Glutamatergic neuron (in vitro differentiated cells): ENCODE measurements around the gene PABPN1L. TPM values are rescaled to one million over a fixed set of nuclear protein-coding genes. Genes with fewer than 3 reads are reported as not detected.

Source experiments
- DNase-seq: peaks from one replicate; pipeline ENCODE4 v3.0.0; 2022
- H3K27ac Mint-ChIP-seq: one replicate; pipeline ENCODE4 v1.8.0; 2020; ENCODE audit warnings: mild to moderate bottlenecking, mixed read lengths, inconsistent platforms; ENCODE audit not compliant: unreplicated experiment
- H3K27me3 Mint-ChIP-seq: one replicate; pipeline ENCODE4 v1.8.0; 2020; ENCODE audit warnings: mild to moderate bottlenecking, moderate library complexity, mixed read lengths, inconsistent platforms; ENCODE audit not compliant: unreplicated experiment
- H3K36me3 Mint-ChIP-seq: one replicate; pipeline ENCODE4 v1.8.0; 2020; ENCODE audit warnings: mild to moderate bottlenecking, mixed read lengths, inconsistent platforms; ENCODE audit not compliant: unreplicated experiment
- H3K4me1 Mint-ChIP-seq: one replicate; pipeline ENCODE4 v1.8.0; 2020; ENCODE audit warnings: mild to moderate bottlenecking, low read depth, mixed read lengths, inconsistent platforms; ENCODE audit not compliant: unreplicated experiment
- H3K4me3 Mint-ChIP-seq: one replicate; pipeline ENCODE4 v1.8.0; 2020; ENCODE audit warnings: mild to moderate bottlenecking, mixed read lengths, inconsistent platforms; ENCODE audit not compliant: unreplicated experiment
- H3K9me3 Mint-ChIP-seq: one replicate; pipeline ENCODE4 v1.8.0; 2020; ENCODE audit warnings: mild to moderate bottlenecking, moderate library complexity, mixed read lengths, inconsistent platforms; ENCODE audit not compliant: unreplicated experiment
- total RNA-seq: library from RNA; stranded (reverse); fragmentation: NEBNext Ultra II Directional; extraction: Animal tissue kit (Norgen Biotek cat#: 25700); gene quantifications from one replicate; pipeline ENCODE4 v1.2.1, GENCODE V29; 2021; ENCODE audit not compliant: unreplicated experiment
- TF ChIP-seq, protein P1 (sequence below): fragments of 200-600 bp; sonication (generic); IDR thresholded peaks from one replicate; pipeline ENCODE4 v1.5.0; 2021; ENCODE audit not compliant: partially characterized antibody, unreplicated experiment

PABPN1L gene
- total RNA-seq, 1 donor from 2014 or later, result 3.9 TPM

GRCh38 chr16:88863426-88863825, 3.0 kb downstream of the PABPN1L start:
- Mint-ChIP-seq H3K27me3 (peaks cover 7% of the 10 kb centered on the region), H3K4me3 (no peak overlapping the region), H3K36me3 (no peaks in the 10 kb centered on the region), H3K27ac (no peak overlapping the region), H3K9me3 (peaks cover 3% of the 10 kb centered on the region), H3K4me1 (peaks cover 3% of the 10 kb centered on the region)
- TF ChIP-seq, protein P1, sequence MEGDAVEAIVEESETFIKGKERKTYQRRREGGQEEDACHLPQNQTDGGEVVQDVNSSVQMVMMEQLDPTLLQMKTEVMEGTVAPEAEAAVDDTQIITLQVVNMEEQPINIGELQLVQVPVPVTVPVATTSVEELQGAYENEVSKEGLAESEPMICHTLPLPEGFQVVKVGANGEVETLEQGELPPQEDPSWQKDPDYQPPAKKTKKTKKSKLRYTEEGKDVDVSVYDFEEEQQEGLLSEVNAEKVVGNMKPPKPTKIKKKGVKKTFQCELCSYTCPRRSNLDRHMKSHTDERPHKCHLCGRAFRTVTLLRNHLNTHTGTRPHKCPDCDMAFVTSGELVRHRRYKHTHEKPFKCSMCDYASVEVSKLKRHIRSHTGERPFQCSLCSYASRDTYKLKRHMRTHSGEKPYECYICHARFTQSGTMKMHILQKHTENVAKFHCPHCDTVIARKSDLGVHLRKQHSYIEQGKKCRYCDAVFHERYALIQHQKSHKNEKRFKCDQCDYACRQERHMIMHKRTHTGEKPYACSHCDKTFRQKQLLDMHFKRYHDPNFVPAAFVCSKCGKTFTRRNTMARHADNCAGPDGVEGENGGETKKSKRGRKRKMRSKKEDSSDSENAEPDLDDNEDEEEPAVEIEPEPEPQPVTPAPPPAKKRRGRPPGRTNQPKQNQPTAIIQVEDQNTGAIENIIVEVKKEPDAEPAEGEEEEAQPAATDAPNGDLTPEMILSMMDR, result no peak
- no peak for DNase-seq

GRCh38 chr16:88862968-88863367, 3.5 kb downstream of the PABPN1L start:
- Mint-ChIP-seq H3K4me1 (peaks cover 5% of the 10 kb centered on the region), H3K9me3 (peaks cover 5% of the 10 kb centered on the region), H3K36me3 (no peaks in the 10 kb centered on the region), H3K4me3 (no peak overlapping the region), H3K27ac (no peak overlapping the region), H3K27me3 (peaks cover 5% of the 10 kb centered on the region)
- TF ChIP-seq, protein P1, result no peak
- no peak for DNase-seq

GRCh38 chr16:88861359-88861758, 5.1 kb downstream of the PABPN1L start:
- H3K27ac Mint-ChIP-seq, result no peak overlapping the region
- H3K4me1 Mint-ChIP-seq, result peaks cover 6% of the 10 kb centered on the region
- no peak for DNase-seq
- H3K36me3 Mint-ChIP-seq, result no peaks in the 10 kb centered on the region
- peaks cover 9% of the 10 kb centered on the region for H3K9me3 Mint-ChIP-seq
- H3K4me3 Mint-ChIP-seq, result no peak overlapping the region
- TF ChIP-seq, protein P1, result no peak
- peaks cover 4% of the 10 kb centered on the region for H3K27me3 Mint-ChIP-seq

GRCh38 chr16:88859381-88860091, 6.9 kb downstream of the PABPN1L start:
- peaks cover 16% of the 10 kb centered on the region for H3K9me3 Mint-ChIP-seq
- no peak overlapping the region for H3K27ac Mint-ChIP-seq
- H3K27me3 Mint-ChIP-seq, result peaks cover 4% of the 10 kb centered on the region
- H3K4me3 Mint-ChIP-seq, result no peak overlapping the region
- H3K36me3 Mint-ChIP-seq, result no peaks in the 10 kb centered on the region
- TF ChIP-seq, protein P1, result no peak
- H3K4me1 Mint-ChIP-seq, result peaks cover 6% of the 10 kb centered on the region
- DNase-seq, result no peak

DNA sequence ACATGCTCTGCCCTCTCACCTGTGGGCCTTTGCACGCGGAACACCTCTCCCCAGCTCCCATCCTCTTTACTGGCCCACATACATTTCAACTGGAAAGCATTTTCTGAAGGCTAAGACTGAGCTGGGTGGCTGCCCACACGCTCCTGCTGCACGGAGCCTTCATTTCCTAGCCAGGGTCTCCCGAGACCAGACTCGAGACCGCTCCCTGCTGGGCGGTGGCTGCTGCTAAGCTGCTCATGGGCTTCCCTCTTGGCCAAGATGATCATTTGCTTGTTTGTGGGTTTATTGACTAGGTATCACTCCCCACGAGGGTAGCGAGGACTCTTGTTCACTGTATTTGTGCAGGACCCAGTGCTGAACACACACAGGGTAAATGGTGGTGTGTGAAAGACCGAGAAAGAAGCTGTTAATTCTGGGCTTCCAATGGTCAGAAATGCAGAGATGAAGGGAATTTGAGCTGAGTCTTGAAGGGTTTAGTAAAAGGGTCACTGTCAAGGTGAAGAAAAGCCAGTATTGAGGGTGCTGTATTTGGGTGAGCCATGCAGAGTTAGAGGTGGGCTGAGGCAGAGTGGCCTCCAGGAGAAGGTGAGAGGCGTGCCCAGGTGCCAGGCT, 8.6 kb downstream of the PABPN1L start:
- Mint-ChIP-seq H3K4me3 (peak overlapping the region; percentile 96), H3K27ac (peak overlapping the region; percentile 87), H3K4me1 (peaks cover 6% of the 10 kb centered on the region), H3K27me3 (peaks cover 4% of the 10 kb centered on the region), H3K9me3 (peaks cover 16% of the 10 kb centered on the region), H3K36me3 (no peaks in the 10 kb centered on the region)
- TF ChIP-seq, protein P1, result peak; percentile 26
- peak; percentile 84 for DNase-seq
